ENCODE results near the gene CAB39. TPM values are rescaled to one million over a fixed set of nuclear protein-coding genes. Genes with fewer than 3 reads are reported as not detected.

CAB39 gene
- polyA plus RNA-seq, 1 donor (not counting 4 experiments of a cell fraction or from before 2014, with no cell fraction given): 120 TPM

- H3K4me3 ChIP-seq (ENCODE audit: control insufficient read depth in 2 of 3, extremely low read depth in 1 of 3, insufficient read depth in 2 of 3, low read depth in 1 of 3, low read length in 3 of 3): no peak overlapping the region
- no peak overlapping the region for H3K4me2 ChIP-seq (ENCODE audit: control insufficient read depth, extremely low read depth, insufficient read depth, low read depth, low read length)
- H2AFZ ChIP-seq (ENCODE audit: control insufficient read depth, low read length): no peak overlapping the region
- DNase-seq (ENCODE audit: low read depth, low spot score): no peak
- no peaks in the 10 kb centered on the region for H3K27me3 ChIP-seq (ENCODE audit: control insufficient read depth, extremely low read depth, insufficient read depth, low read length)
- peaks cover 4 to 9% of the 10 kb centered on the region in 2 experiments for H3K36me3 ChIP-seq (ENCODE audit: control insufficient read depth in 2 of 2, extremely low read depth in 1 of 2, insufficient read depth in 2 of 2, low read length in 2 of 2)
- no peak for TF ChIP-seq EZH2 (IDR thresholded peaks at IDR 0.05; ENCODE audit: low read length)
- TF ChIP-seq CTCF (optimal IDR thresholded peaks at IDR 0.05 in 1 of 3, IDR thresholded peaks at IDR 0.05 in 1 of 3, conservative IDR thresholded peaks at IDR 0.05 in 1 of 3; ENCODE audit: extremely low read depth in 1 of 3, insufficient read depth in 2 of 3, low read length in 3 of 3): no peak
- peaks cover 6% of the 10 kb centered on the region for H3K4me1 ChIP-seq (ENCODE audit: control insufficient read depth, extremely low read depth, insufficient read depth, low read length)
- H3K79me2 ChIP-seq (ENCODE audit: control insufficient read depth, insufficient read depth, low read length): peaks cover 99% of the 10 kb centered on the region
- no peak for FAIRE-seq
- peaks cover 18% of the 10 kb centered on the region for H4K20me1 ChIP-seq (ENCODE audit: control insufficient read depth, extremely low read depth, insufficient read depth, low read length)
- H3K9me1 ChIP-seq (ENCODE audit: control insufficient read depth, extremely low read depth, insufficient read depth, low read length): no peaks in the 10 kb centered on the region
- dilution Hi-C loops (cut with MboI; ENCODE audit: extremely low pct_ligation_motif_present, low sequenced_read_pairs): no loop called here
- no peak overlapping the region for H3K9ac ChIP-seq (ENCODE audit: control insufficient read depth, extremely low read depth, insufficient read depth, low read length)
- no peaks in the 10 kb centered on the region for H3K9me3 ChIP-seq (ENCODE audit: control insufficient read depth, low read depth, low read length)
- H3K27ac ChIP-seq (ENCODE audit: control insufficient read depth, insufficient read depth, low read length): no peak overlapping the region
Observed at GRCh38 chr2:230732914-230733401, 20.3 kb downstream of the CAB39 start.

GRCh38 chr2:230734247-230735175 is 21.9 kb downstream of the CAB39 start:
- peaks cover 12% of the 10 kb centered on the region for H4K20me1 ChIP-seq (ENCODE audit: control insufficient read depth, extremely low read depth, insufficient read depth, low read length)
- H3K9me3 ChIP-seq (ENCODE audit: control insufficient read depth, low read depth, low read length): no peaks in the 10 kb centered on the region

More at GRCh38 chr2:230734247-230735175, 21.9 kb downstream of the CAB39 start:
- Histone ChIP-seq H3K79me2 (ENCODE audit: control insufficient read depth, insufficient read depth, low read length) (peaks cover 99% of the 10 kb centered on the region), H3K4me3 (ENCODE audit: control insufficient read depth in 2 of 3, extremely low read depth in 1 of 3, insufficient read depth in 2 of 3, low read depth in 1 of 3, low read length in 3 of 3) (no peak overlapping the region), H3K36me3 (ENCODE audit: control insufficient read depth in 2 of 2, extremely low read depth in 1 of 2, insufficient read depth in 2 of 2, low read length in 2 of 2) (peaks cover 2 to 9% of the 10 kb centered on the region in 2 experiments), H3K27me3 (ENCODE audit: control insufficient read depth, extremely low read depth, insufficient read depth, low read length) (no peaks in the 10 kb centered on the region), H3K9ac (ENCODE audit: control insufficient read depth, extremely low read depth, insufficient read depth, low read length) (no peak overlapping the region), H3K9me1 (ENCODE audit: control insufficient read depth, extremely low read depth, insufficient read depth, low read length) (no peaks in the 10 kb centered on the region), H3K27ac (ENCODE audit: control insufficient read depth, insufficient read depth, low read length) (no peak overlapping the region), H3K4me2 (ENCODE audit: control insufficient read depth, extremely low read depth, insufficient read depth, low read depth, low read length) (no peak overlapping the region), H2AFZ (ENCODE audit: control insufficient read depth, low read length) (no peak overlapping the region), H3K4me1 (ENCODE audit: control insufficient read depth, extremely low read depth, insufficient read depth, low read length) (peaks cover 8% of the 10 kb centered on the region)
- dilution Hi-C loops (cut with MboI; ENCODE audit: extremely low pct_ligation_motif_present, low sequenced_read_pairs): no loop called here
- FAIRE-seq: no peak
- TF ChIP-seq CTCF (optimal IDR thresholded peaks at IDR 0.05 in 1 of 3, IDR thresholded peaks at IDR 0.05 in 1 of 3, conservative IDR thresholded peaks at IDR 0.05 in 1 of 3; ENCODE audit: extremely low read depth in 1 of 3, insufficient read depth in 2 of 3, low read length in 3 of 3) (no peak), EZH2 (IDR thresholded peaks at IDR 0.05; ENCODE audit: low read length) (no peak)
- DNase-seq (ENCODE audit: low read depth, low spot score): no peak

Data from keratinocyte (primary cell).